HAP-1 (cell line): Measurements from ENCODE around the gene EEF2K.

Experiments
- DNase-seq, 2 experiments: peaks; one replicate each; pipeline ENCODE4 v3.0.0-alpha.2; 2016 to 2020; ENCODE audit warnings: low spot score in 2 of 2
- H3K27me3 ChIP-seq: fragments of 250-450 bp; sonication (Bioruptor Pico); 2 replicates; pipeline ENCODE4 v1.5.1; 2020; ENCODE audit warnings: low read depth, mild to moderate bottlenecking, moderate library complexity
- H3K36me3 ChIP-seq: fragments of 250-450 bp; sonication (Bioruptor Pico); replicated peaks from 2 replicates; pipeline ENCODE4 v1.5.1; 2020; ENCODE audit warnings: mild to moderate bottlenecking
- H3K4me1 ChIP-seq: fragments of 250-450 bp; sonication (Bioruptor Pico); 2 replicates; pipeline ENCODE4 v1.5.1; 2020; ENCODE audit warnings: mild to moderate bottlenecking
- H3K4me3 ChIP-seq: fragments of 250-450 bp; sonication (Bioruptor Pico); 2 replicates; pipeline ENCODE4 v1.5.1; 2020; ENCODE audit warnings: mild to moderate bottlenecking, moderate library complexity
- H3K9me3 ChIP-seq: fragments of 250-450 bp; sonication (Bioruptor Pico); 2 replicates; pipeline ENCODE4 v1.5.1; 2020; ENCODE audit warnings: mild to moderate bottlenecking, moderate library complexity
- in situ Hi-C: fragments of 300-500 bp; cut with MboI; formaldehyde crosslinking; loops from 3 replicates; pipeline ENCODE4 v1.14.3; 2020; ENCODE audit warnings: low sequenced_read_pairs, inconsistent platforms, mixed read lengths

EEF2K gene

DNA sequence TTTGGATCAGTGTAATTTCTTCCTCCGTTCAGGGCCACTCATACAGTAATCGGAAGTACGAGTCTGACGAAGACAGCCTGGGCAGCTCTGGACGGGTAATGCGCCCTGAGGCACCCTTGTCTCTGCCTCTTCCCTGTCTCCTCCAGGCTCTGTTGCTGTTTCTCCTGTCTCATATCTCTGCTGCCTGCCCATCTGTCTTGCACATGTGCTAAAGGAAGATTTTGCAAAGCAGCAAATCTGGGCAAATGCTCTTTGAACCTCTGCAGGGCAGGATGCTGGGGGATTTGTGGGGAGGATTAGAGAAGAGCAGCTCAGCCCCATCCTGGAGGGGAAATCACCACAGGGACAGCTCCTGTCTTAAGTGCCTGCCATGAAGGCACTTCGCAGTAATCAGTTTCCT, 58.7 kb downstream of the EEF2K start:
- Histone ChIP-seq H3K4me3 (no peak overlapping the region), H3K4me1 (no peaks in the 10 kb centered on the region), H3K36me3 (peaks cover 46% of the 10 kb centered on the region), H3K9me3 (no peaks in the 10 kb centered on the region), H3K27me3 (no peaks in the 10 kb centered on the region)
- no peak for DNase-seq
- in situ Hi-C loops, result no loop called here

DNA sequence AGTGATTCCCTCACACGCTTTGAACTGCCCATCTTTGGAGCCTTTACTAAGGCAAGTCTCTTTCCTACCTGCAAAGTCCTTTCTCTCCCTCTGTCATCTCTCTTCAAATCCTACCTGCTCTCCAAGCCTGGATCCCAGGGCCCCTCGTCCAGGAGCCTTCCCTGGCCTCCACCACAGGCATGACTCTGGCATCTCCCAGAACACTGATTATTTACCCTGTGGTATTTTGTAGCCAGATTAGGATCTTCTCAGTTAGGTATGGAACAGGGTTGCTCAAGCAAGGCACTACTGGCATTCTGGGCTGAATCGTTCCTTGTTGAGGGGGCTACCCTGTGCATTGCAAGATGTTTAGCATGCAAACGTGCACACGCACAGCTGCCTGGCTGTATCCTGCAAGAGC, 59.3 kb downstream of the EEF2K start:
- in situ Hi-C loops, result no loop called here
- Histone ChIP-seq H3K36me3 (peaks cover 42% of the 10 kb centered on the region), H3K4me3 (no peak overlapping the region)

GRCh38 chr16:22266546-22266945, 60.5 kb downstream of the EEF2K start:
- no peak for DNase-seq

More for the DNA sequence above, 59.3 kb downstream of the EEF2K start:
- DNase-seq, result no peak
- Histone ChIP-seq H3K27me3 (no peaks in the 10 kb centered on the region), H3K9me3 (no peaks in the 10 kb centered on the region), H3K4me1 (no peaks in the 10 kb centered on the region)

DNA sequence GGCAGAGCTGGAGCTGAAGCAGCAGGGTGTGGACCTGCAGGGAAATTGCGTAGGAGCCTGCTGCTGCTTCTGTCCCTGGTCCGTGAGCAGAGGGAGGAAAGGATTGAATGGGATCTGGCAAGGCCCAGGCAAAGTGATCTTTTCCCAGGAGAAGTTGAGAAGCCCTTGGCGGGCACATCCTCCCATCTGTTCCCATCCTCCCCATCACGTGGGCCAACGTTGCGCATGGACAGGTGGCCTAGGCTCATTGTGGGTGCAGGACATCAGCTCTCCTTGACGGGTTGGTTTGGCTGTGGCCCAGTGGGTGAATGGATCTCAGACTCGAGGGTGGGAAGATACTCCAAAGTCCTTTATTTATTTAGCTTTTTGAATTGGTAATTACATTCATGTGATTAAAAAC, 61.7 kb downstream of the EEF2K start:
- Histone ChIP-seq H3K9me3 (no peaks in the 10 kb centered on the region), H3K4me1 (no peaks in the 10 kb centered on the region), H3K27me3 (no peaks in the 10 kb centered on the region), H3K4me3 (no peak overlapping the region), H3K36me3 (peaks cover 39% of the 10 kb centered on the region)
- in situ Hi-C loops, result no loop called here
- DNase-seq, result no peak

More at GRCh38 chr16:22266546-22266945, 60.5 kb downstream of the EEF2K start:
- in situ Hi-C loops, result no loop called here
- H3K4me3 ChIP-seq, result no peak overlapping the region
- H3K36me3 ChIP-seq, result peaks cover 36% of the 10 kb centered on the region
- H3K4me1 ChIP-seq, result no peaks in the 10 kb centered on the region
- H3K9me3 ChIP-seq, result no peaks in the 10 kb centered on the region
- no peaks in the 10 kb centered on the region for H3K27me3 ChIP-seq

GRCh38 chr16:22270525-22270924, 64.4 kb downstream of the EEF2K start:
- in situ Hi-C loops, result no loop called here
- Histone ChIP-seq H3K27me3 (no peaks in the 10 kb centered on the region), H3K4me3 (no peak overlapping the region), H3K36me3 (peaks cover 60% of the 10 kb centered on the region), H3K9me3 (no peaks in the 10 kb centered on the region), H3K4me1 (no peaks in the 10 kb centered on the region)
- DNase-seq, result no peak

DNA sequence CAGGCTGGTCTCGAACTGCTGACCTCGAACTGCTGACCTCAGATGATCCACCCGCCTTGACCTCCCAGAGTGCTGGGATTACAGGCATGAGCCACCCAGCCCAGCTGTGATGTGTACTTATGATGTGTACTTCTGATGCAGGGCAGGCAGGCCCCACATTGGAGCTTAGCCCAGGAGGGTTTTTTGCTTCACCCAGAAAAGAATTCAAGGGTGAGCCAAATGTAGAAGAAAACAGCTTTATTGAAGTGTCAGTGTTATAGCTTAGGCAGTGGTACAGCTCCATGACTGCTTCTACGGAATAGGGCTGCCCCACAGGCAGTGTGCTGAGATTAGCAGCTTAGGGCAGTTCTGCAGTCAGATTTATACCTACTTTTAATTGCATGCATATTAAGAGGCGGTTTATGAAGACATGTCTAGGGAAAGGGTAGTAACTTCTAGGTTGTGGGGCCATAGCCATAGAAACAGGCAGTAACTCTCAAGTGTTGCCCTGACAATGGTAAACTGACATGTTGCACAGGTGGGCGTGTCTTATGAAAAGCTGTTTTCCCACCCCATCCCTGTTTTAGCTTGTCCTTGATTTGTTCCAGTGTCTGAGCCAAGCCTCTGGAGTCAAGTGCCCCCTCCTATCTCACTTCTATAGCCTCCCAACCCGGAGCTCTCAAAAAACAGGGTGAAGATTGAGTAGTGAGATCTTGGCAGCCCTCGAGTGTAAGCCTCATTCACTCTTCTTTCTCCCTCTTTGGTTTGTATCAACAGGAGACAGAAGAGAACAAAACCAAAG, 67.0 kb downstream of the EEF2K start:
- Histone ChIP-seq H3K27me3 (no peaks in the 10 kb centered on the region), H3K4me3 (no peak overlapping the region), H3K36me3 (peaks cover 68% of the 10 kb centered on the region), H3K9me3 (no peaks in the 10 kb centered on the region), H3K4me1 (no peaks in the 10 kb centered on the region)
- in situ Hi-C loops, result no loop called here
- DNase-seq, result no peak

GRCh38 chr16:22274916-22275315, 68.8 kb downstream of the EEF2K start:
- no peak overlapping the region for H3K4me3 ChIP-seq
- H3K36me3 ChIP-seq, result peaks cover 67% of the 10 kb centered on the region
- no peaks in the 10 kb centered on the region for H3K9me3 ChIP-seq
- in situ Hi-C loops, result no loop called here
- H3K4me1 ChIP-seq, result no peaks in the 10 kb centered on the region
- no peaks in the 10 kb centered on the region for H3K27me3 ChIP-seq
- no peak for DNase-seq

DNA sequence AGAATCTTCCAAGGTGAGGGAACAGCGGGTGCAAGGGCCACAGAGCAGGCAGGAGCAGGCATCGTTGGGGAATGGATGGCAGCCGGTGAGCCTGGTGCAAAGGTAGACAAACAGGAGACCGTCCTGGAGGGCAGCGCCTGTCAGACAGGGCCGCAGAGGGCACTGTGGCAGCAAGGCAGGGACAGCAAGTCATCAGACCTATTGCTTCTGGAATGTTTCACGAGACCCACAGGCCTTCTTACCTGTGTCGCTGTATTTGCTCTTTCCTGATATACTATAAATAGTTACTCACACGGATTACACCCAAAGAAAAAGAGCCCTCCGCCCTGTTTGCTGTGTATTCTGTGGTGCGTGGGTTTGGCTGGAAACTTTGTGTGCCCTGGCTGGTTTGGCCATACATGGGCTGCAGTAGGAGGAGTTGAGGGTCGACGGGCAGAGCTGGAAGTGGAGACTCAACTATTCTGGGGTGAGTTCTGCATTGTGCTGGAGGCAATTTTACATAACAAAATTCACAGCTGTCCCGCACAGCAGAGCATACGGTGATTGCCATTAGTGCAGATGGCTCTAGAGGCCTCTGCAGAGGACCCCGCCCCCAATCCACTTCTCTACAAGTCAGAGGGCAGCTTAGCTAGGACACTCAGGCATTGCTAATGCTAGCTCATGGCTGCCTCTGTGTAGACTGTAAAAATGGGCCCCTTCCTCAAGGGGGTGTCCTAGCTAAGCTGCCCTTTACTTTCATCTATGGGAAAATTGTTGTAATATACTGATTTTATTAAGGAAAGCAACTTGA, 72.6 kb downstream of the EEF2K start:
- in situ Hi-C loops, result no loop called here
- H3K27me3 ChIP-seq, result no peaks in the 10 kb centered on the region
- peak in 1 of 2 experiments; percentile 24 for DNase-seq
- no peak overlapping the region for H3K4me3 ChIP-seq
- H3K4me1 ChIP-seq, result no peaks in the 10 kb centered on the region
- peaks cover 69% of the 10 kb centered on the region for H3K36me3 ChIP-seq
- H3K9me3 ChIP-seq, result no peaks in the 10 kb centered on the region

- Histone ChIP-seq H3K36me3 (peaks cover 64% of the 10 kb centered on the region), H3K27me3 (no peaks in the 10 kb centered on the region), H3K4me1 (peaks cover 7% of the 10 kb centered on the region), H3K9me3 (no peaks in the 10 kb centered on the region), H3K4me3 (no peak overlapping the region)
- in situ Hi-C loops, result no loop called here
- DNase-seq, result no peak
Measured at GRCh38 chr16:22282254-22282892, 76.3 kb downstream of the EEF2K start.

DNA sequence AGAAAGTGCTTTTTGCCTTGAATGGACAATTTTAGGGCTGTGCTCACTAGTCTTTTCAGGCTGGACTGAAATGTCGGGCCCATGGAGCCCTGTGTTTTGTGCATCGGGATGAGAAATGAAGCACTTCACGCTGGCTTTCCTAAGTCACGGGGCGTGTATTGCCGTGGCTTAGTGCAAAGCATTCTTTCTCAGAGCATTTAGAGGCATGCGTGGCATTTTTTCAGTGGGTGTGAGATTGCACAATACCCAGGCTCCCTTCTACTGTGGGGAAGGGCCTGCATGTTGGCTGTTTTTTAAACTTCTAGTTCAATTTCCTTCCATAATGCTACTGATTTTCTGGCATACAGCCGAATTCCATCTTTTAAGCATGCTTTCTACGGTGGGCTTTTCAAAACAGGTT, 78.6 kb downstream of the EEF2K start:
- H3K27me3 ChIP-seq, result no peaks in the 10 kb centered on the region
- H3K4me3 ChIP-seq, result no peak overlapping the region
- H3K4me1 ChIP-seq, result peaks cover 7% of the 10 kb centered on the region
- H3K36me3 ChIP-seq, result peaks cover 48% of the 10 kb centered on the region
- no peak for DNase-seq
- in situ Hi-C loops, result no loop called here
- no peaks in the 10 kb centered on the region for H3K9me3 ChIP-seq

- peaks cover 7% of the 10 kb centered on the region for H3K4me1 ChIP-seq
- DNase-seq, result peak in 1 of 2 experiments; percentile 13
- no peak overlapping the region for H3K4me3 ChIP-seq
- H3K36me3 ChIP-seq, result peaks cover 43% of the 10 kb centered on the region
- no peaks in the 10 kb centered on the region for H3K9me3 ChIP-seq
- in situ Hi-C loops, result no loop called here
- H3K27me3 ChIP-seq, result no peaks in the 10 kb centered on the region
Measured at GRCh38 chr16:22285080-22285479, 79.0 kb downstream of the EEF2K start.

GRCh38 chr16:22291020-22291419, 84.9 kb downstream of the EEF2K start:
- Histone ChIP-seq H3K27me3 (no peaks in the 10 kb centered on the region), H3K36me3 (peaks cover 2% of the 10 kb centered on the region), H3K9me3 (no peaks in the 10 kb centered on the region), H3K4me1 (peaks cover 7% of the 10 kb centered on the region), H3K4me3 (no peak overlapping the region)
- in situ Hi-C loops, result loop anchor here (5.0 kb wide), 1 partner anchor 84 kb away; the partner anchor contains the start of gene EEF2K
- DNase-seq, result no peak

DNA sequence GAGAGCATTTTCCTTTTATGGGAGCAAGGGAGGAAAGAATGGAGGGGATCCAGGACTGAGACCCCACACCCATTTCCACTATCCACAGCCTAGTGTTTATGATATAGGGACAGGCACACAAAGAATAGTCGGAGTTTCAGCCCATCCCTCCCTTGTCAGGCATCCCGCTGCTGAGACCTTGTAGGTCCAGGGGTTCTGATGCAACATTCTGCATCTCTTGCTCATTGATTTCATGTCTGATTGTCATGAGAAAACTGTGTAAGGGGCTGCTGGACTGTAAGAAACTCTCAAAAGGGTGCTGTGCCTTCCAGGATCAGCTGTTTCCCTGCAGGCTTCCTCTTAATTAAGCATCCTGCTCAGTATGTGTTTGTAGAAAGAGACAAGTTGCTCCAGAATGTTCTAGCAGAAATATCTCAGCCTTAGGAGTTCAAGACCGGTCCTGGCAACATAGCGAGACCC, 85.8 kb downstream of the EEF2K start:
- peaks cover 15% of the 10 kb centered on the region for H3K4me1 ChIP-seq
- no peaks in the 10 kb centered on the region for H3K27me3 ChIP-seq
- no peak overlapping the region for H3K4me3 ChIP-seq
- H3K9me3 ChIP-seq, result no peaks in the 10 kb centered on the region
- DNase-seq, result no peak
- in situ Hi-C loops, result loop anchor here (5.0 kb wide), 1 partner anchor 85 kb away; the partner anchor contains the start of gene EEF2K
- no peaks in the 10 kb centered on the region for H3K36me3 ChIP-seq
